ENCODE data around the gene ABL1. TPM values are rescaled to one million over a fixed set of nuclear protein-coding genes. Genes with fewer than 3 reads are reported as not detected.

Gene ABL1
- total RNA-seq, 1 experiment from 2014 or later: 67.5 TPM

DNA sequence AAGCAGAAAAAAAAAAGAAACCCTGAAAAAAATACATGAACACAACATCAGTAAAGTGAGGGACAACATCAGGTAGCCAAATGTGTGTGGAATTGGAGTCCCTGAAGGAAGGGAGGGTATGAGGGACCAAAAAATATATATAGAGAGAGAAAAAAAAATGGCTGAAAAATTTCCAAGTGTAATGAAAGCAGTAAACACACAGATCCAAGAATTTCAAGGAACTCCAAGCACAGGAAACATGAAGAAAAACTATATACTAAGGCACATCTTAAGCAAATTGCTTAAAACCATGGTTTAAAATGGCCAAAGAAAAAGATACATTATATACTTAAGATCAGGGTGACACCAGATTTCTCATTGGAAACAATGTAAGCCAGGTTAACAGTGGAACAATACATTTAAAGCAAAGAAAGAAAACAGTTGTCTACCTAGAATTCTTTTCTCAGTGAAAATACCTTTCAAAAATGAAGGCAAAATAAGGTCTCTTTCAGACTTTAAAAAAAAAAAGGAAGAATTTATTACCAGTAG, 24.4 kb upstream of the ABL1 start:
- TF ChIP-seq CTCF (IDR thresholded peaks at IDR 0.05; ENCODE audit: unreplicated experiment): no peak
- no peak overlapping the region for H3K4me3 Mint-ChIP-seq (ENCODE audit: unreplicated experiment)
- CTCF ChIA-PET: interaction anchor here (0.7 to 1.0 kb wide), 2 partner anchors 22 to 109 kb away, joined by 3 to 4 read pairs; no protein-coding TSS in a partner anchor
- no peaks in the 10 kb centered on the region for H3K27me3 Mint-ChIP-seq (ENCODE audit: insufficient read depth, unreplicated experiment)
- intact Hi-C loops (cut with micrococcal nuclease): no loop called here
- BruUV-seq (replicated peaks): no TSS peak
- no peak for DNase-seq (ENCODE audit: unreplicated experiment)
- peaks cover 17% of the 10 kb centered on the region for H3K9me3 Mint-ChIP-seq (ENCODE audit: unreplicated experiment)
- H3K27ac Mint-ChIP-seq (ENCODE audit: low read depth, unreplicated experiment): no peak overlapping the region
- H3K4me1 Mint-ChIP-seq (ENCODE audit: insufficient read depth, unreplicated experiment): peaks cover 9% of the 10 kb centered on the region
- peaks cover 10% of the 10 kb centered on the region for H3K36me3 Mint-ChIP-seq (ENCODE audit: insufficient read depth, unreplicated experiment)
- POLR2A ChIA-PET: no interaction called here

- DNase-seq (ENCODE audit: unreplicated experiment): no peak
- Mint-ChIP-seq H3K4me3 (ENCODE audit: unreplicated experiment) (no peak overlapping the region), H3K27me3 (ENCODE audit: insufficient read depth, unreplicated experiment) (no peaks in the 10 kb centered on the region), H3K36me3 (ENCODE audit: insufficient read depth, unreplicated experiment) (peaks cover 10% of the 10 kb centered on the region), H3K27ac (ENCODE audit: low read depth, unreplicated experiment) (no peak overlapping the region), H3K4me1 (ENCODE audit: insufficient read depth, unreplicated experiment) (peaks cover 11% of the 10 kb centered on the region), H3K9me3 (ENCODE audit: unreplicated experiment) (peaks cover 12% of the 10 kb centered on the region)
- no peak for TF ChIP-seq CTCF (IDR thresholded peaks at IDR 0.05; ENCODE audit: unreplicated experiment)
- ChIA-PET CTCF (interaction anchor here (0.9 to 1.4 kb wide), 4 partner anchors 16 to 108 kb away, joined by 3 to 4 read pairs (median 4); no protein-coding TSS in a partner anchor), POLR2A (interaction anchor here (2.0 kb wide), 1 partner anchor 10 kb away, joined by 6 read pairs; no protein-coding TSS in a partner anchor)
- BruUV-seq (replicated peaks): no TSS peak
- intact Hi-C loops (cut with micrococcal nuclease): no loop called here
These were observed 19.7 kb upstream of the ABL1 start for GRCh38 chr9:130815242-130815808.

DNA sequence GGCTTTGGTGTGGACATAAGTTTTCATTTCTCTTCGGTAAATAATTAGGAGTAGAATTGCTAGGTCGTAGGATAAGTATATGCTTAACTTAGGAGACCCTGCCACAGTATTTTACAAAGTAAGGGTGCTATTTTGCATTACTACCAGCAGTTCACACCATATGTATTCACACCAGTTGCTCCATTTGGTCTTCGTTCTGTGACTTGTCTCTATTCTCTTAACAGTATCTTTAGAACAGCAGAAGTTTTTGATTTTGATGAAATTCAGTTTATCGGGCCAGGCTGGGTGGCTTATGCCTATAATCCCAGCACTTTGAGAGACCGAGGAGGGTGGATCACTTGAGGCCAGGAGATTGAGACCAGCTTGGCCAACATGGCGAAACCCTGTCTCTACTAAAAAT, 17.1 kb upstream of the ABL1 start:
- BruUV-seq (replicated peaks): no TSS peak
- no peak overlapping the region for H3K4me3 Mint-ChIP-seq (ENCODE audit: unreplicated experiment)

More for the DNA sequence above, 17.1 kb upstream of the ABL1 start:
- Mint-ChIP-seq H3K27ac (ENCODE audit: low read depth, unreplicated experiment) (no peak overlapping the region), H3K4me1 (ENCODE audit: insufficient read depth, unreplicated experiment) (peaks cover 13% of the 10 kb centered on the region), H3K9me3 (ENCODE audit: unreplicated experiment) (peaks cover 7% of the 10 kb centered on the region), H3K36me3 (ENCODE audit: insufficient read depth, unreplicated experiment) (peaks cover 7% of the 10 kb centered on the region), H3K27me3 (ENCODE audit: insufficient read depth, unreplicated experiment) (no peaks in the 10 kb centered on the region)
- no peak for DNase-seq (ENCODE audit: unreplicated experiment)
- POLR2A ChIA-PET: interaction anchor here (1.0 kb wide), 1 partner anchor 37 kb away, joined by 3 read pairs; no protein-coding TSS in a partner anchor
- intact Hi-C loops (cut with micrococcal nuclease): no loop called here
- TF ChIP-seq CTCF (IDR thresholded peaks at IDR 0.05; ENCODE audit: unreplicated experiment): no peak
- CTCF ChIA-PET: no interaction called here
